NOMO-1 treated with dmso at 0.1 percent for 144 hours (cell line): ENCODE measurements around the gene LUZP2.

ENCODE experiments used
- DNase-seq: peaks from one replicate; lab custom pipeline; 2025; ENCODE audit not compliant: unreplicated experiment; lab: John Stamatoyannopoulos, UW

LUZP2 gene

GRCh38 chr11:24628224-24628776, 131.4 kb downstream of the LUZP2 start:
- DNase-seq = no peak

- no peak for DNase-seq
These were observed 137.8 kb downstream of the LUZP2 start for GRCh38 chr11:24634606-24635160.

- DNase-seq = no peak
These were observed 138.9 kb downstream of the LUZP2 start for GRCh38 chr11:24635588-24636290.

- no peak for DNase-seq
These were observed 139.4 kb downstream of the LUZP2 start for GRCh38 chr11:24636291-24636629.

- no peak for DNase-seq
These were observed 140.7 kb downstream of the LUZP2 start for GRCh38 chr11:24637520-24637919.

GRCh38 chr11:24642648-24643047, 145.8 kb downstream of the LUZP2 start:
- DNase-seq = no peak

GRCh38 chr11:24645563-24645962, 148.7 kb downstream of the LUZP2 start:
- no peak for DNase-seq

- DNase-seq = no peak
These were observed 155.0 kb downstream of the LUZP2 start for GRCh38 chr11:24651873-24652272.

- DNase-seq = no peak
These were observed 157.0 kb downstream of the LUZP2 start for GRCh38 chr11:24653901-24654300.

- no peak for DNase-seq
These were observed 164.5 kb downstream of the LUZP2 start for GRCh38 chr11:24661331-24661730.

GRCh38 chr11:24664399-24664798, 167.5 kb downstream of the LUZP2 start:
- DNase-seq = no peak

- DNase-seq = no peak
These were observed 170.6 kb downstream of the LUZP2 start for GRCh38 chr11:24667353-24667968.

GRCh38 chr11:24678703-24679348, 182.0 kb downstream of the LUZP2 start:
- DNase-seq = no peak

GRCh38 chr11:24679821-24680351, 183.0 kb downstream of the LUZP2 start:
- no peak for DNase-seq

- DNase-seq = no peak
These were observed 186.7 kb downstream of the LUZP2 start for GRCh38 chr11:24683583-24683982.

- DNase-seq = no peak
These were observed 189.0 kb downstream of the LUZP2 start for GRCh38 chr11:24685821-24686220.

GRCh38 chr11:24687531-24688147, 190.8 kb downstream of the LUZP2 start:
- DNase-seq = no peak

- no peak for DNase-seq
These were observed 192.1 kb downstream of the LUZP2 start for GRCh38 chr11:24688981-24689380.

- DNase-seq = no peak
These were observed 200.8 kb downstream of the LUZP2 start for GRCh38 chr11:24697522-24698111.

GRCh38 chr11:24704716-24705115, 207.9 kb downstream of the LUZP2 start:
- DNase-seq = no peak

GRCh38 chr11:24705474-24705873, 208.6 kb downstream of the LUZP2 start:
- DNase-seq = no peak
